AG09309 (cell line): ENCODE results near the gene COX4I2.

Experiments used
- DNase-seq: peaks from one replicate; pipeline ENCODE4 v3.0.0-alpha.2; 2010; ENCODE audit warnings: low read depth
- H3K4me3 ChIP-seq: 2 replicates; pipeline ENCODE4 v1.5.1; 2011; ENCODE audit warnings: mild to moderate bottlenecking, low read depth, low read length, moderate library complexity; ENCODE audit not compliant: control insufficient read depth
- TF ChIP-seq, protein P1 (sequence below): IDR thresholded peaks from 2 replicates; pipeline ENCODE4 v1.5.1; 2011; ENCODE audit warnings: mild to moderate bottlenecking, low read depth, low read length, inconsistent platforms; ENCODE audit not compliant: insufficient read depth, control insufficient read depth; ENCODE audit errors: missing control alignments

COX4I2 gene

DNA sequence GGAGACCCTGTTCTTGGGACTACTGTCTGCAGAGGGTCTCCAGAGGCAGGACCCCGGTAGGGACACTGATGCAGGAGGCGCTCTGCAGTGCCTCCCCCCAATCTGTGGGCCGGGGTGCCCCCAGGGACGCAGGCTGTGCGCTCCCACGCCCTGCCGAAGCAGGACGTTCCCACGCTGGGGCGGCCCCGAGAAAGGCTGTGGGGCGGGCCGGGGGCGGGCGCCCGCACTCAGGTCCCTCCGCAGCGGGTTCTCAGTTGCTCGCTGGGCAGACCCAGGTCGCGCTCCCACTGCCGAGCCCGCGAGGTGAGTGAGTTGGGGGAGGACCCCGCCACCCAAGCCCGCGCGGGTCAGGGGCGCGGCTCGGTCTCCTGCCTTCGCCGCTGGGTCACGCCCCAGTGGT lies at the start of gene COX4I2:
COX4I2 (plus strand) TSS at position 253 of the 400 bp plus-strand sequence. CDS start 1,106 bp downstream, outside the sequence.
- DNase-seq, result no peak

DNA sequence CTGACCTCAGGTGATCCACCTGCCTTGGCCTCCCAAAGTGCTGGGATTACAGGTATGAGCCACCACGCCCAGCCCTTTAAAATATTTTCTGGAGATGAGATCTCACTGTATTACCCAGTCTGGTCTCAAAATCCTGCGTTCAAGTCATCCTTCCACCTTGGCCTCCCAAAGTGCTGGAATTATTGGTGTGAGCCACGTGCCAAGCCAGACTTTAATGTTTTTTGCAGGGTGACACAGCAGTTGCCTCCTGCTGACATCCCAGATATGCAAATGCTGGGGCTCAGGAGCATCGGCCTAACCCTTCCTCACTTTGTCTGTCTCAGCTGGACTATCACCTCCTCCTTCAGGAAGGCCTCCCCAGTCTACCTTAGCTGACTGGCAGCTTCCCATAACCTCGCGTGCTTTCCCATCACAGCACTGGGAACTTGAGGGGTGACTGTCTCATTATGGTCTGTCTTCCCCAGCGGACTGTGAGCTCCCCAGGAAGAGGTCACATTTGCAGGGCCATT lies 46.9 kb upstream of the COX4I2 start:
- no peak overlapping the region for H3K4me3 ChIP-seq
- no peak for DNase-seq
- TF ChIP-seq, protein P1, sequence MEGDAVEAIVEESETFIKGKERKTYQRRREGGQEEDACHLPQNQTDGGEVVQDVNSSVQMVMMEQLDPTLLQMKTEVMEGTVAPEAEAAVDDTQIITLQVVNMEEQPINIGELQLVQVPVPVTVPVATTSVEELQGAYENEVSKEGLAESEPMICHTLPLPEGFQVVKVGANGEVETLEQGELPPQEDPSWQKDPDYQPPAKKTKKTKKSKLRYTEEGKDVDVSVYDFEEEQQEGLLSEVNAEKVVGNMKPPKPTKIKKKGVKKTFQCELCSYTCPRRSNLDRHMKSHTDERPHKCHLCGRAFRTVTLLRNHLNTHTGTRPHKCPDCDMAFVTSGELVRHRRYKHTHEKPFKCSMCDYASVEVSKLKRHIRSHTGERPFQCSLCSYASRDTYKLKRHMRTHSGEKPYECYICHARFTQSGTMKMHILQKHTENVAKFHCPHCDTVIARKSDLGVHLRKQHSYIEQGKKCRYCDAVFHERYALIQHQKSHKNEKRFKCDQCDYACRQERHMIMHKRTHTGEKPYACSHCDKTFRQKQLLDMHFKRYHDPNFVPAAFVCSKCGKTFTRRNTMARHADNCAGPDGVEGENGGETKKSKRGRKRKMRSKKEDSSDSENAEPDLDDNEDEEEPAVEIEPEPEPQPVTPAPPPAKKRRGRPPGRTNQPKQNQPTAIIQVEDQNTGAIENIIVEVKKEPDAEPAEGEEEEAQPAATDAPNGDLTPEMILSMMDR, result no peak

More for the DNA sequence above, at the start of gene COX4I2:
- TF ChIP-seq, protein P1, result no peak
- H3K4me3 ChIP-seq, result no peak within 1 kb of the TSS

DNA sequence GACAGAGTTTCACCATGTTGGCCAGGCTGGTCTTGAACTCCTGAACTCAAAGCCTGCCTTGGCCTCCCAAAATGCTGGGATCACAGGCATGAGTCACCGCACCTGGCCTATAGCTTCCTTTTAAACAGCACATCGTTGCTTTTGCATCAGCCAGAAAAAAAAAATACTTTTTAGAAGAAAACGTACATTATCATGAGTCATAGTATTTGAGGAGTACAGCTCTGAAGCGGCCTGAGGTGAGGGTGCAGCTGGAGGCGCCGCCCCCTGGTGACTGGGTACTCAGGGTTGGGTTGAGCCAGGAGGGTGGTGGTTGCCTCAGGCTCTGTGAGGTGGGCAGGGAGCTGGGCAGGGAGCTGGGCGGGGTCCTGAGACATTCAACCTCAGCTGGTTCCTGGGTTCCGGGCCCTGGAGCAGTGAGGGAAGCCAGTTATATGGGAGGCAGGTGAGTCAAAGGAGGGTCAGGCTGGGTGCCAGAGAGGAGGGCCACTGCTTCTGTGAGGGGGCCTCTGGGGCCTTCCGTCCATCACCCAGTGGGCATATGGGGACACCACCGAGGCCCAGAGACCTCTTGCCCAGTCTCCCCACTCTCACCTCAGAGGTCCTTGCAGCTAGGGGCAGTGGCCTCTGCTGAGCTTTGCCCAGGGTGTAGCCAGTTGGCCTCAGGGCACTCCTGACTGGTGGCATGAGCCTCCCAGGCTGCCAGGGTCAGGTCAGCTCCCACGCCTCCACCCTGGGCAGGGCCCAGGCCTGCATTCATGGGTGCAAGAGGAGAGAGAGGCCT lies 44.3 kb upstream of the COX4I2 start:
- TF ChIP-seq, protein P1, result no peak
- H3K4me3 ChIP-seq, result no peak overlapping the region
- no peak for DNase-seq

DNA sequence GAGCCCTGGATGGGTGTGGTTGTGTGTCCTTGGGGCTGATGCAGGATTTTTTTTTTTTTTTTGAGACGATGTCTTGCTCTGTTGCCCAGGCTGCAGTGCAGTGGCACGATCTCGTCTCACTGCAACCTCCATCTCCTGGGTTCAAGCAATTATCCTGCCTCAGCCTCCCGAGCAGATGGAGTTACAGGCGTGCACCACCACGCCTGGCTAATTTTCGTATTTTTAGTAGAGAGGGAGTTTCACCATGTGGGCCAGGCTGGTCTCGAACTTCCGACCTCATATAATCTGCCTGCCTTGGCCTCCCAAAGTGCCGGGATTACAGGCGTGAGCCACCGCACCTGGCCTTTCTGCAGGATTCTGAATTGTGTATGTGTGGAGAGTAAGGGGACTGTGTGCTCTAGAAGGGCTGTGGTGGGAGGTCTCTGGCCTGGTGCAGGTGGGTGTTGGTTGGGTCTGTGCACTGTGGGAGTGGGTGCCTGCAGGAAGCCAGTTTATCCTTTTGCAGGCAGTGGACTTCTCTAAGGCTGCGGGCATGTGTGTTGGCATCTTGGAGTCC lies 43.6 kb upstream of the COX4I2 start:
- TF ChIP-seq, protein P1, result no peak
- DNase-seq, result no peak
- H3K4me3 ChIP-seq, result no peak overlapping the region

DNA sequence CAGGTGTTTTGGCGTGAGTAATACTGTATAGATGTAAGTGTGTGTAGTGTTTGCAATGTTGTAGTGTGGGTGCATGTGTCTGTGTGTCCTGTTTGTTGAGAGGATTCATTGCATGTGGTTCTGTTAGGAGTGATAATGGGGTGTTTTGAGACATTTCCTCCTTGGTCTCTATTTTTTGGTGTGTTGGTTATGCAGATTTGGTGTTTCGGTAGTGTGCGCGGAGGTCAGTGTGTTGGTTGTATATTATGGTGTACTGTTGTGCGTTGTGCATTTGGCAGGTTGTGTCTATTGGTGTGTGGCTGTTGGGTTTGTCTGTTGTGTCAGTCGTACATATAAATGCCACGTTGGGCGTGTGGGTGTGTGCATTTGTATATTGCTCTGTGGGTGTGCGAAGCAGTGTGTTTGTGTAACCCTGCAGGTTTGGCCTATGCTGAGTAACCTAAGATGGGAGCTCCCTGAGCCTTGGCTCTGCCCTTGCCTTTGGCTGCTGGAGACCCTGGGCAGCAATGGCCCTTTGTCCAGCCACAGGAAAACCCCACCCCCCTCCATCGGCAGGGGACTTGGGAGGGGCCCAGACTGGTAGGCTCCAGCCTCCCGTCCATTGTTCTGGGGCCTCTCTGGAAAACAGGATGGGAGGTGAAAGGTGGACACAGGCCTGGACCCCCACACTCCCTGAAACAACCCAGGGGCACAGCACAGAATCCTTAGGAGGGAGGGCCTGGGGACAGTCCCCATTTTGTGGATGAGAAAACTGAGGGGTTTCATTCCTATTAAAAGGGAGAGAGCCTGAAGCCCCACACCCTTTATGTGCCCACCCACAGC lies 42.9 kb upstream of the COX4I2 start:
- TF ChIP-seq, protein P1, result no peak
- DNase-seq, result no peak
- no peak overlapping the region for H3K4me3 ChIP-seq

DNA sequence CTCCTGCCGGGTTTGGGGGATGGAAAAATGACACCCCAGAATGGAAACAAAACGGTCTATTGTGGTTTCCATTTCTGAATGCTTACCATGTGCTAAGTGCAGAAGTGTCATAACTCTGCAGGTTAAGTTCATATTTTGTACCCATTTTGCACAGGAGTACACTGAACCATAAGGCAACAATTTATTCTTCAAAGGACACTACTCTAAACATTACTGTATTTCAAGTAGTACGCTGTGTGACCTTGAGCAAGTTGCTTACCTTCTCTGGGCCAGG lies 42.4 kb upstream of the COX4I2 start:
- DNase-seq, result no peak
- no peak overlapping the region for H3K4me3 ChIP-seq
- TF ChIP-seq, protein P1, result no peak
